GM18520 (cell line): Measurements from ENCODE around the gene C17orf75.

Source experiments
- ATAC-seq: cut with Tn5 transposase; IDR thresholded peaks from one replicate; pipeline ENCODE4 v1.9.1; 2021; ENCODE audit not compliant: unreplicated experiment

C17orf75 gene

GRCh38 chr17:32279891-32280716, 61.9 kb downstream of the C17orf75 start:
- no peak for ATAC-seq

GRCh38 chr17:32278815-32279214, 63.2 kb downstream of the C17orf75 start:
- no peak for ATAC-seq
